GM21360 (cell line): Measurements from ENCODE around the gene PIF1.

Experiments
- ATAC-seq: cut with Tn5 transposase; IDR thresholded peaks from one replicate; pipeline ENCODE4 v1.9.1; 2021; ENCODE audit warnings: mild to moderate bottlenecking, moderate library complexity; ENCODE audit not compliant: unreplicated experiment

PIF1 gene, protein sequence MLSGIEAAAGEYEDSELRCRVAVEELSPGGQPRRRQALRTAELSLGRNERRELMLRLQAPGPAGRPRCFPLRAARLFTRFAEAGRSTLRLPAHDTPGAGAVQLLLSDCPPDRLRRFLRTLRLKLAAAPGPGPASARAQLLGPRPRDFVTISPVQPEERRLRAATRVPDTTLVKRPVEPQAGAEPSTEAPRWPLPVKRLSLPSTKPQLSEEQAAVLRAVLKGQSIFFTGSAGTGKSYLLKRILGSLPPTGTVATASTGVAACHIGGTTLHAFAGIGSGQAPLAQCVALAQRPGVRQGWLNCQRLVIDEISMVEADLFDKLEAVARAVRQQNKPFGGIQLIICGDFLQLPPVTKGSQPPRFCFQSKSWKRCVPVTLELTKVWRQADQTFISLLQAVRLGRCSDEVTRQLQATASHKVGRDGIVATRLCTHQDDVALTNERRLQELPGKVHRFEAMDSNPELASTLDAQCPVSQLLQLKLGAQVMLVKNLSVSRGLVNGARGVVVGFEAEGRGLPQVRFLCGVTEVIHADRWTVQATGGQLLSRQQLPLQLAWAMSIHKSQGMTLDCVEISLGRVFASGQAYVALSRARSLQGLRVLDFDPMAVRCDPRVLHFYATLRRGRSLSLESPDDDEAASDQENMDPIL

DNA sequence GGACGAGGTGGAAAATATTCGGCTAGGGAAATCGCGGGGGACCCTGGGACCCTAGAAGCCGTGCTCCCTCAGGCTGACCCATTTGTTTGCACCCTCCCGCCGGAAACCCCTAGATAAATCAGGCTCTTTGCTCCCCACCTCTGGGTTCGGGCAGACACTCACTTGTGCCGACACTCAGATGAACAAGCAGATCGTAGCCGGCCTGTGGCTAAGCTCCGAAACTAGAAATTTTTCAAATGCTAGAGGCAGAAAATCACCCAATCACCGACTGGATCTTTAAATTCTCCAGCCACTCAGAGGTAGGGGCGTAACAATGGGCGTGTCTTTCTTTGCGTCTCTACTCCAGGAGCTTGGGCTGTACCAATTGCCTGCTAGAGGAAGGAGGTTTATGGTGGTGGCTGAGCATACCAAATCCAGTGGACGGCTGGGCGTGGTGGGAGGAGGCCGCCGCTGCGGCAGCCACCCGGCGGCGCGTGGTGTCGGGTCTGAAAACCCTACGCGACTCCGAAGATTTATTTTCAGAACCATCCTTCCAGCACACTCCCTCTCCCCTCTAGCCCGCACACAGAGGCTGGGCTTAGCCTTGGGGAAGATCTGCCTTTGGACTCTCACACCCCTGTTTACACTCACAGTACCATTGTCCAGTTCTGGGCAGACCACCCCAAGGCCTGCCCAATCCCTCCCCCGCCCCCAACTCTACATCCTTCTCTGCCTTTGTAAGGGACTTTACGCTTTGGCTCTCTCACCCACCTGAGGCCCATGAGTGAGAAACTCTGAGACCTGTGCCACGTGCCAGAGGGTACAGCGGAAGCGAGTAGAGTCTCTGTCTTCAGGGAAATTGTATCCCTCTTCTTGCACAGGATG, at the start of gene PIF1:
Gene PIF1, minus strand, starts transcription at position 217 of the 864 bp plus-strand sequence. CDS start 1,312 bp downstream, outside the sequence.
- ATAC-seq: peak; percentile 82

DNA sequence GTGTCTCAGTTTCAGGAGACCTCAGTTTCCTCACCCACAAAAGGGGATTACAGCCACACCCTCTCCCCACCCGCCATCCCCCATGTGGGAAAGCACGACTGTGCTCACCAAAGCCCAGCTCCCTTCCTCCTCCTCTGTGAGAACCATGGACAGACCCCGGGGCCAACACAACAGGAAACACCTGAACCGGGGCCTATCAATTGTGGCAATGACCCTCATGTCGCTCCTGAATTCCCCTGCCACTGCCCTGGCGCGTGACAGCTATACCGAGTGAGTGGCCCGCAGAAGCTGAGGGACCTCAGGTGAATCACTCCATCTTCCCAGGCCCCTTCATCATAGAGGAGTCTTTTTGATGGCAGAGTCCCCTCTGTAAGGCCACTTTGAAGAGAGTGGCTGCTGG, 44.9 kb upstream of the PIF1 start:
- no peak for ATAC-seq

DNA sequence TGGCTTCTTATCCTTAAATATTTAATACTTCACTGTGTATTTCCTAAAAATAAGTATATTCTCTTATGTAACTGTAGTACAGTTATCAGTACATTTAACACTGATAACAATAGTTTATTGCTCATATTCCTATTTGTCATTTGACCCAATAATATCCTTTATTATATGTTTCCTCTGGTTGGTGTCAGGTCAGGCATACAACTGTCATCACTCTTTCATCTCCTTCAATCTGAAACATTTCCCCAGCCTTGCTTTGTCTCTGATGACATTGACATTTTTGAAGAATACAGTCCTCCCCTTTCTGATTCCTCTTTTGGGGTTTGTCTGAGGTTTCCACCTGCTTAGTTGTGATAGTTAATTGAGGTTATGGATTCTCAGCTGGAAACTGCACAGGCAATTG, 44.1 kb upstream of the PIF1 start:
- no peak for ATAC-seq

DNA sequence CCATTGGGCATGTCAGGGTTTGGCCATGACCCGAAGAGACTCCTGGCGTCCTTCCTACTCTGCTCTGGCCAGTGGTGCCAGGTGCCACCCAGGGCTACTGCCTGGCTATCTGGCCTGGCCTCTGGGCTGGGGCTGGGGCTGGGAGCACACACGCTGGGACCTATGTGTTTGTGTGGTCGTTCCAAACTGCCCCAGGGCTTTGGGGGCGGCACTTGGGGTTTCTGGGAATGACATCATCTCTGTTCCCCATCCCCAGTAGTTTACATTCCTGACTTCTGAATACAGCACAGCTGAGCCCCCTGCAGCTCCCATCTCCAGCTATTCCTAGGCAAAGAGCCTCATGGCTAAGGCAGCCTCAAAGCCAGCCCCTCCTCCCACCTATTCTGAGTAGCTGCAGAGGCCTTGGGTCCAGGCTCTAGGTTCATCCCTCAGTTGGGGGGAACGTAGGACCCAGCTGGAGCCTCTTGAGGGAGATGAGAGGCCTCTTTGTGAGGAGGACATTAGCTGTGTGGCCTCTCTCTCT, 40.6 kb upstream of the PIF1 start:
- ATAC-seq: no peak

DNA sequence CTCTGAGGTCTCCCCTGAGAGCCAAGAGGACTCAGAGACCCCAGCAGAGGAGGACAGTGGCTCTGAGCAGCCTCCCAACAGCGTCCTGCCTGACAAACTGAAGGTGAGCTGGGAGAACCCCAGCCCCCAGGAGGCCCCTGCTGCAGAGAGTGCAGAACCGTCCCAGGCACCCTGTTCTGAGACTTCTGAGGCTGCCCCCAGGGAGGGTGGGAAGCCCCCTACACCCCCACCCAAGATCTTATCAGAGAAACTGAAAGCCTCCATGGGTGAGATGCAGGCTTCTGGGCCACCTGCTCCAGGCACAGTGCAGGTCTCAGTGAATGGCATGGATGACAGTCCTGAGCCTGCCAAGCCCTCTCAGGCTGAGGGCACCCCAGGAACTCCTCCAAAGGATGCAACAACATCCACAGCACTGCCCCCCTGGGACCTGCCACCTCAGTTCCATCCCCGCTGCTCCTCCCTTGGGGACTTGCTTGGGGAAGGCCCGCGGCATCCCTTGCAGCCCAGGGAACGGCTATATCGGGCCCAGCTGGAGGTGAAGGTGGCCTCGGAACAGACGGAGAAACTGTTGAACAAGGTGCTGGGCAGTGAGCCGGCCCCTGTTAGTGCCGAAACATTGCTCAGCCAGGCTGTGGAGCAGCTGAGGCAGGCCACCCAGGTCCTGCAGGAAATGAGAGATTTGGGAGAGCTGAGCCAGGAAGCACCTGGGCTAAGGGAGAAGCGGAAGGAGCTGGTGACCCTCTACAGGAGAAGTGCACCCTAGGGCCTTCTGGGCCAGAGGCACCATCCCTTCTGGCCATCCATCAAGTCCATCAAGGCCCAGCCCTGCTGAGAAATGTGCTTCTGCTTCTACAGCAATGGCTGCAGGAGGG, 39.9 kb upstream of the PIF1 start:
- no peak for ATAC-seq

DNA sequence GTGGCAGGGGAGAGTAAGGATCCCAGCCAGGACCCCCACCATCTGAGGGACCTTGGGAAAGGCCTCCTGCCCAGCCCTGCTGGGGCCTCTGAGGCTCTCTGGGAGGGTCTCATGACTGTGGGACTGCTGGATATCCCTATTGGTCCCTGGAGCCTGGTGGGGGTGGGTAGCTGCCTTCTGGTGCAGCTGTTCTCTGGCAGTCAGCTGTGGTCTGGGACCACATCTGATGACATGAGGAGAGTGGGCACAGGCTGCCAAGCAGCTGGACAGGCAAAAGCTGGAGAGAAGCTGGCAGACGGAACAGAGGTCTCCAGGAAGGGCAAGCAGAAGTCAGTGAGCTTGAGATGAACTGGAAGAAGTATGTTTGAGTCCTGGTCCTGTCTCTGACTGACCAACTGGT, 38.6 kb upstream of the PIF1 start:
- ATAC-seq: no peak

DNA sequence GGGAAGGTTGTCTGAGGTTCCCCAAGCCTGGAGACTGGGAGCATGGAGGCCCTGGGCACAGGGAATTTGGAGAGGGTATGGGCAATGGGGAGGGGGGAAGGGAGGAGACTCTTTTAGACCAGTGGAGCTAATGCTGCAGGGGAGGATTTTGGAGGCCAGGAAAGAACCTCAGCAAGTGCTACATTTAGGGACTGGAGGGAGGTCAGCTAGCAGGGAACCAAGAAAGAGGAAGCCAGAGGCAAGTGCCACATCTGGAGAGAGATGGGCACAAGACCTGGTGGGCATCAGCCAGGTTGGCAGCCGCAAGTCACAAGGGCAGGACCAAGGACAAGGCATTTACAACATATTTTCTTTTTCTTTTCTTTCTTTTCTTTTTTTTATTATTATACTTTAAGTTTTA, 37.0 kb upstream of the PIF1 start:
- ATAC-seq: no peak

DNA sequence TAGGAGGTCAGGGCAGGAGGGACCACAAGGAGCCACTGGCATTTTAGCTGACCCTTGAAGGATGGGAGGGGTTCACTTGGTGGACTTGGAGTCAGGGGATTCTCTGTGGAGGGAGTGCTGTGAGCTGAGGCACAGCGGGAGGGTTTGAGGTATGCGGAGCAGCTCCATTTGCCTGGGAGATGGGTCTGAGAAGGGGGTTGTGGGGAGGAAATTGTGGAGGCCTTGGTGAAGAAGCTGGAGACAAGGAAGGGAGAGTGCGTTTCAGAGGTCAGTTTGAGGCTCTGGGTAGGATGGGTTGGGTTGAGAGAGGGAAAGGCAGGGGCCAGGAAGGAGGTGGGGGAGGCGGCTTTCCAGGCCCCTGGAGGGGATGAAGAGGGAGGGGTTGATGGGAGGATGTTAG, 36.5 kb upstream of the PIF1 start:
- no peak for ATAC-seq

DNA sequence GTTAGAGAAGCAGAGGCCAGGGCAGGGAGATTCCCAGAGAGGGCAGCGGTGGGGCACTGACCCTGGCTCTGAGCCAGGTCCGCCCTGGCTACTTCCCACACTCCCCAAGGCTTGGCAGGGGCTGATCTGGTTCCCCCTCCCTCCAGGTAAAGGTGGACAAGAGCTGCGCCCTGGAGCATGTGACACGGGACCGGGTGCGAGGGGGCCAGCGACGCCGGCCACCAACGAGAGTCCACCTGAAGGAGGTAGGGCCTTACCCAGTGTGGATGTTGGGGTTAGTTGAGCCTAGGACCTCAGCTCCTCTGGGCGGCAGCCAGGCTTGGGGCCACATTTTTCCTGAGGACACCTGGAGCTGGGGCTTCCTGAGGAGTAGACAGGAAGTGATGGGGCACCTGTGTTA, 35.9 kb upstream of the PIF1 start:
- ATAC-seq: no peak

DNA sequence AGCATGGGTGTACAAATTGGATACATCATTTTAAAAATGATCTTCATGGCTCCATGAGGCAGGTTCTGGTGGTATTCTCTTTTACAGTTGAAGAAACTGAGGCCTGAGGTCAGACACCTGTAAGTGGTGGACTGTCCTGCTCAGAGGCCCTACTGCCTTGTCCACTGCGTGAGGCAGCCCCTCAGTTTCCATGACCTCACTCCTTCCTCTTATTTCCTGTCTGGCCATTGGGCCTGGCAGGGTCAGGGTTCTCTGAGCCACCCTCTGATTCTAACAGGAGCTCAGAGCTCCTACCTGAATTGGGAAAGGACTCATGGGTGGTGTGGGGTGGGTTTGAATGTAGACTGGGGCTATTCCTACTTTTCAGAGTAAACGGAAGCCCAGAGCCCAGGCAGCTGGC, 33.8 kb upstream of the PIF1 start:
- ATAC-seq: no peak

DNA sequence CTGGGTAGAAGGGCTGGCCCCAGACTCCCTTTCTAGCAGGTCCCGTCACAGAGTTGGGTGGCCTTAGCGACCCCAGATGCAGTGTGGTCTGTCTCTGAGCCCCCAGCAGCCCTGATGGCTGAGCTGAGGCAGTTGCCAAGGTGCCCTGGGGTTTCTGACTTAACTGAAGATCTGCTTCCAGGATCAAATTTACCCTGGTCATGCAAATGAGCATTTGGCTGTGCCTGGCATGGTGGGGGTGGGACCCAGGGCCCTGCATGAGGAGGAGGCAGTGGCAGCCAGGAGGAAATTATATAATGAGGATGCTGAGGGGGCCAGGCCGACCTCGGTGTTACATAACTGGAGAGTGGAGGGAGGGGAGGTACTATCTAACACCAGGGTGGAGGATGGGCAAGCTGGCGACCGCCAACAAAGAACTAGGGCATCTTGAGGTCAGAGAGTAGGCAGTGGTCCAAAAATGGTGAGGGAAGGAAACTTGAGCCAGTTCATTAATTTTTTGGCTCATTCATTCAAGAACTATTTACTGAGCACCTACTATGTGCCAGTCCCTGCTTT, 32.7 kb upstream of the PIF1 start:
- no peak for ATAC-seq

DNA sequence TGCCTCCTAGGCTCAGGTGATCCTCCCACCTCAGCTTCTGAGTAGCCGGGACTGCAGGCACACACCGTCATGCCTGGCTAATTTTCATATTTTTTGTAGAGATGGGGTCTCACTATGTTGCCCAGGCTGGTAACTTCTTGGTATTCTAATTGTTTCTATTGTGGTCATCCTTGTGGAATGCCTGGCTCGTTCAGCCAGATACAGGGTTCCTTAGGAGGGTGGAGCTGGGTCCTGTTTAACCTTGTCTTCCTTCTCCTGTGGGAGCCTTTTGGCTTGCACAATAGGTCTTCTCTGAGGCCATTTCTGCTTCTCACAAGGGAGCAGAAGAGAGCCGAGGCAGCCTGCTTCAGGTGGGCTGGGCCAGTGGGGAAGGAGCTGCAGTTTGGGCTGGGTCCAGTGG, 32.0 kb upstream of the PIF1 start:
- no peak for ATAC-seq

DNA sequence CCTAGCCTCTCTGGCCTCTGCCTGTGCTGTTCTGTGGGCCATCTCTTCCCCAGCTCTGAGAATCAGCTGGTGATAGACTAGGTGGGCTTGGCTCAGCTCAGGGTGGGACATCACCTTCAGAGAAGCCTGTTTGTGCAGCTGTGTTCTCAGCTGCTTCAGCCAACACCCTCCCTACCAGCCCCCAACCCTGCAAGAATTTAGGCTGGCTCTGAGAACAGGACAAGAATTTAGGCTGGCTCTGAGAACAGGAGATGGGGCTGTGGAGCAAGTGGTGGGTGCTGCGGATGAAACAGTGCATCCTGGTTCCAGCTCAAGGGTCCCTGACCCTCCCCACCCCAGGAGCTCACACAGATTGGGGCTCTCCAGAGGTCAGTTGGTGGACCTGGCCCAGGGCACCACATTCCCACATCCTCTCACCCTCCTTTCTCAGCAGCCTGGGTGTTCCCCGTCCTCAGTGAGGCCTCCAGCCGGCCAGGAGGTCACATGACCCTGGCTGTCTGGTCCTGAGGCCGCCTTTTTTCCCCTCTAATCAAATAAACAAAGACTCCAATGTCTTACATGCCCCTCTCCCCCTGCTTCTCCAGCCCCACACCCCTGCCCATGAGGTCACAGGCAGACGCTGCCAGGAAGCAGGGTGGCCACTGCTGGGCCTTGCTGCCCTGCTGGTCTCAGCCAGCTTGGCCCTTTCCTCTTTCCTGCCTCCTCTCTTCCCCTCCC, 31.1 kb upstream of the PIF1 start:
- ATAC-seq: no peak

DNA sequence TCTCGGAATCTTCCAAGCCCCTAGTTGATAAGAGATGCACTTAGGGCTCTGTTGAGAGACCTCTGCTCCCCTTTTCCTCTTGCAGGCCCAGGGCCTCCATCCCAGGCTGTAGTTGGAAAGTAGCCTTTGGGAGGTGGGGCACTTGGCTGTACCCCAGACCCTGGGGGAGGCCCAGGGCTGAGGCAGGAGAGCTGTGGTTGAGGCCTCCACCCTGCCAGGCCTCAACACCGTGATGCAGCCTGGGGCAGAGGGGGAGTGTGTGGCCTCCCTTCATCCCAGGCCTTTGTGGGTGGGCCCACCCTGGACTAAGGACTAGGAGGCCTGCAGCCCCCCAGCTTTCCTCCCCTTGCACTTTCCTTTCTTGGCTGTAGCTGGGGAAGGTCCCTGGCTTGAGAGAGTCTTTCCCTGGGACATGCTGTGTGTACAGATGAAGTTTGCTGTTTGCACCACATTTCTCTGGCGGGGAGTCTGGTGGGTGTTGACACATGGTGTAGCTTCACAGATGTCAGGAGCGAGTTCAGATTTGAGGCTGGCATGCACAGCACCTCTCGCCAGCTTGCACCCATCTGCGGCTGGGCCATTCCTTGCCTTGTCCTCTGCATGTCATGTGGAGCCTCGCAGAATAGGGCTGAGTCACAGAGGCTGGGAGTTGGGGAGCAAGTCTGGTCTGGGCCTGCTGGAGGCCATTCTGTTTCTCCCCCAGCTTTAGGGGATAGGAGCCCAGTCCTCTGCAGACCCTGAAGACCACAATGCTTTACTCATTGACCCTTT, 29.9 kb upstream of the PIF1 start:
- ATAC-seq: no peak

DNA sequence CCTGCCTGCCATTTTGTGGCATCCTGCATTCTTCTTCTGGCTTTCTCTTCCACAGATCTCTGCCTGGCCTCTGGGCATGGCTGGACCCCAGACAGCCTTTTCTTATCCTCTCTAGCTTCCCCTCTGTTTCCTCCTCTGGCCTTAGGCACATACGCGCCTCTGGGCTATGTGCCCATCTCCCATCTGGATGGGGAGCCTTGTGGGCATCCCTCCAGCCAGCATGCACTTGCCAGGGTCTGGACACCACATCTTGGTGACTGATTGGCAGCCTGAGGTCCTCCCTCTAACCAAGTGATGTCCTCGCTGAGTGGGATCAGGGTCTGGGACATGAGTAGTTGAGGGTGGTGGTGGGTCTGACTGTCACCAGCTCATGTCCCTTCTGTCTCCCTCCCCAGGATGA, 29.1 kb upstream of the PIF1 start:
- ATAC-seq: no peak

DNA sequence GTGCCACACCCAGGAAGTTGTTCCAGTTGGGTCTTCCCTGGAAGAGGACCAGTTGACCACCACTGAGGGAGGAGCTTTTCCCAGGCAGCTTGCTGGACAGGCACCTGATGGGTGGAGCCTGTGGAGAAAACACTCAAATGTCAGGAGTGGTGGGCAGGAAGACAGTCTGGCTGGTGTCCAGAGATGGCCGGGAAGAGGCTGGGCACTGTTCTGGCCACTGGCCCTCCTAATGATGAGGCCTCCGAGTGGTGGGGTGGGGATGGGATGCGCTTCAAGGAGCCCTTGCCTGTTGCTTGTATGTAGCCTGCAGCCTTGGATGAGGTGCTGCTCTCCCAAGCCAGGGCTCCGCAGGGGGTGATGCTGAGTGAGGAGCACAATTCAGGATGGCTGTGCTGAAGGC, 28.6 kb upstream of the PIF1 start:
- no peak for ATAC-seq

DNA sequence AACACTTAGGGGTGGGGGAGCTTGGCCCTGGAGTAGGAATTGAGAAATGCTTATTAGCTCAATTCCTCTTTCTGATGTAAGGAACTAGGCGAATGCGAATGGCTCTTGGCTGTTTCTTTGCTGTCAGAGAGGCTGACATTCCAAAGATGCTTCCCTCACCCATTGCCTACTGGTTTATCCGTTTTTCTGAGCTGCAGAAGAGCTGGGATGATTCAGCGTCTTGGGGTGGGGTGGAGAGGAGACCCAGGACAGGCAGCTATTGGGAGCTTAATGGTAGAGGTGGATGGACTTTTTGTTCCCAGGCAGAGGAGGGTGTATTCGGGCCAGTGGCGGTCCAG, 26.0 kb upstream of the PIF1 start:
- ATAC-seq: no peak

DNA sequence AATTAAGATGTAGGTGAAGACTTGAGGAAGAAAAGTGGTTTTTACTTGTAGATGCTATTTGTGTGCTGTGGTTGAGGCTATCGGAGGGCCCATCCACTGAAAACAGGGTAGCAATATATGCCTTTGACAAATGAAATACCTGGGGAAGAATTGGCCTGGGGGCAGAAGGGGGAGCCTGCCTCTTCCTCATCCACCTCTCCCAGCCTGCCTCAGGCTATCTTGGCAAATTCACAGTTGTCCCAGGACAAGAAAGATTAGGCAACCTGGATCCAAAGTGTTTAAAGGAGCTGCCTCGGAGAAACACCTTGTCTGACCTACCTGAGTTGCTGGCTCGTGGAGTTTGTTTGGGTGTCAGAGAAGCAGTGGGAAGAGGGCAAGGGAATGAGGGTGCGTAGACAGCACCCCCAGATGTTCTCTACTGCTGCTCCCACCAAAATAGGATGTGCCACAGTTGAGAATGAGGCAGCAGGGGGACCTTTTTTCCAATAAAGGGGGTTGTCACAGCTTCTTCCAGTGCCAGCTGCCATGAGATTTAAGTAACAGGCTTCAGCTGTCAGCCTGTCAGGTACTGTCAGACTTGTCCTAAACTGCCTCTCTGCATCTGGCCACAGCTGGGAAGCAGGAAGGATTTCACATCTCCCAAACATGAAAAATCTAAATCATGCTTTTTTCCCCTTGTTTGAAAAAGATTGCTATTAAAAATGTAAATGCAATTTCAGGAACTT, 25.5 kb upstream of the PIF1 start:
- ATAC-seq: no peak
